ENCODE data around the gene PRMT5. TPM values are rescaled to one million over a fixed set of nuclear protein-coding genes. Genes with fewer than 3 reads are reported as not detected.

PRMT5 gene
- total RNA-seq, 1 donor from 2014 or later: 59.0 TPM

- no peak overlapping the region for H3K4me3 ChIP-seq
- TF ChIP-seq CTCF (IDR thresholded peaks at IDR 0.05; ENCODE audit: borderline replicate concordance): peak; percentile 58
- H3K9me3 ChIP-seq (replicated peaks): no peaks in the 10 kb centered on the region
- intact Hi-C loops (cut with micrococcal nuclease): no loop called here
- no peak for DNase-seq
- H3K27ac ChIP-seq (replicated peaks): peak overlapping the region; percentile 34
- H3K36me3 ChIP-seq: peaks cover 50% of the 10 kb centered on the region
- no peaks in the 10 kb centered on the region for H3K27me3 ChIP-seq (ENCODE audit: low read depth)
- peaks cover 16% of the 10 kb centered on the region for H3K4me1 ChIP-seq
Measured at GRCh38 chr14:22900081-22900799, 28.9 kb downstream of the PRMT5 start.

- TF ChIP-seq CTCF (IDR thresholded peaks at IDR 0.05; ENCODE audit: borderline replicate concordance): no peak
Measured at GRCh38 chr14:22898302-22899090, 30.7 kb downstream of the PRMT5 start.

GRCh38 chr14:22897357-22897756, 31.8 kb downstream of the PRMT5 start:
- intact Hi-C loops (cut with micrococcal nuclease): no loop called here
- Histone ChIP-seq H3K9me3 (replicated peaks) (no peaks in the 10 kb centered on the region), H3K36me3 (peaks cover 21% of the 10 kb centered on the region), H3K27me3 (ENCODE audit: low read depth) (no peaks in the 10 kb centered on the region), H3K27ac (replicated peaks) (no peak overlapping the region), H3K4me3 (no peak overlapping the region), H3K4me1 (peaks cover 9% of the 10 kb centered on the region)
- no peak for DNase-seq
- TF ChIP-seq CTCF (IDR thresholded peaks at IDR 0.05; ENCODE audit: borderline replicate concordance): no peak

More at GRCh38 chr14:22898302-22899090, 30.7 kb downstream of the PRMT5 start:
- H3K9me3 ChIP-seq (replicated peaks): no peaks in the 10 kb centered on the region
- peaks cover 9% of the 10 kb centered on the region for H3K4me1 ChIP-seq
- H3K4me3 ChIP-seq: no peak overlapping the region
- no peak for DNase-seq
- H3K27me3 ChIP-seq (ENCODE audit: low read depth): no peaks in the 10 kb centered on the region
- peaks cover 32% of the 10 kb centered on the region for H3K36me3 ChIP-seq
- no peak overlapping the region for H3K27ac ChIP-seq (replicated peaks)
- intact Hi-C loops (cut with micrococcal nuclease): no loop called here

- no peak overlapping the region for H3K27ac ChIP-seq (replicated peaks)
- intact Hi-C loops (cut with micrococcal nuclease): no loop called here
- peaks cover 9% of the 10 kb centered on the region for H3K4me1 ChIP-seq
- H3K9me3 ChIP-seq (replicated peaks): no peaks in the 10 kb centered on the region
- no peak for DNase-seq
- TF ChIP-seq CTCF (IDR thresholded peaks at IDR 0.05; ENCODE audit: borderline replicate concordance): no peak
- peaks cover 15% of the 10 kb centered on the region for H3K36me3 ChIP-seq
- H3K27me3 ChIP-seq (ENCODE audit: low read depth): no peaks in the 10 kb centered on the region
- H3K4me3 ChIP-seq: no peak overlapping the region
Measured at GRCh38 chr14:22896760-22897159, 32.4 kb downstream of the PRMT5 start.

- Histone ChIP-seq H3K27ac (replicated peaks) (no peak overlapping the region), H3K36me3 (peaks cover 11% of the 10 kb centered on the region), H3K27me3 (ENCODE audit: low read depth) (no peaks in the 10 kb centered on the region), H3K4me1 (peaks cover 9% of the 10 kb centered on the region), H3K9me3 (replicated peaks) (no peaks in the 10 kb centered on the region), H3K4me3 (no peak overlapping the region)
- intact Hi-C loops (cut with micrococcal nuclease): no loop called here
- no peak for TF ChIP-seq CTCF (IDR thresholded peaks at IDR 0.05; ENCODE audit: borderline replicate concordance)
- no peak for DNase-seq
Measured at GRCh38 chr14:22896356-22896755, 32.8 kb downstream of the PRMT5 start.

Data from left ventricle myocardium inferior (tissue), 1 donor.